Testis (tissue), 2 donors: ENCODE measurements around the gene WDFY4.

Experiments used
- POLR2A ChIP-seq: fragments of 450-650 bp; IDR thresholded peaks from one replicate; pipeline ENCODE4 v1.6.1; 2017; ENCODE audit warnings: antibody characterized with exemption, mild to moderate bottlenecking, moderate library complexity
- TF ChIP-seq, protein P1 (sequence below), 3 experiments: fragments of 450-650 bp in 2 of 3; fragments of 200-600 bp in 1 of 3; sonication (generic) in 1 of 3; IDR thresholded peaks; one replicate each; pipeline ENCODE4 v1.5.1; 2016 to 2019; ENCODE audit warnings: antibody characterized with exemption in 3 of 3, mild to moderate bottlenecking in 2 of 3, moderate library complexity in 1 of 3

- TF ChIP-seq POLR2A, result no peak
- TF ChIP-seq, protein P1, sequence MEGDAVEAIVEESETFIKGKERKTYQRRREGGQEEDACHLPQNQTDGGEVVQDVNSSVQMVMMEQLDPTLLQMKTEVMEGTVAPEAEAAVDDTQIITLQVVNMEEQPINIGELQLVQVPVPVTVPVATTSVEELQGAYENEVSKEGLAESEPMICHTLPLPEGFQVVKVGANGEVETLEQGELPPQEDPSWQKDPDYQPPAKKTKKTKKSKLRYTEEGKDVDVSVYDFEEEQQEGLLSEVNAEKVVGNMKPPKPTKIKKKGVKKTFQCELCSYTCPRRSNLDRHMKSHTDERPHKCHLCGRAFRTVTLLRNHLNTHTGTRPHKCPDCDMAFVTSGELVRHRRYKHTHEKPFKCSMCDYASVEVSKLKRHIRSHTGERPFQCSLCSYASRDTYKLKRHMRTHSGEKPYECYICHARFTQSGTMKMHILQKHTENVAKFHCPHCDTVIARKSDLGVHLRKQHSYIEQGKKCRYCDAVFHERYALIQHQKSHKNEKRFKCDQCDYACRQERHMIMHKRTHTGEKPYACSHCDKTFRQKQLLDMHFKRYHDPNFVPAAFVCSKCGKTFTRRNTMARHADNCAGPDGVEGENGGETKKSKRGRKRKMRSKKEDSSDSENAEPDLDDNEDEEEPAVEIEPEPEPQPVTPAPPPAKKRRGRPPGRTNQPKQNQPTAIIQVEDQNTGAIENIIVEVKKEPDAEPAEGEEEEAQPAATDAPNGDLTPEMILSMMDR (IDR thresholded peaks at IDR 0.05), result no peak
Observed at GRCh38 chr10:48762064-48763042, 77.7 kb downstream of the WDFY4 start.
